Measurements from ENCODE around the gene OLFML1.
A peak's percentile ranks its signal among the peaks of the same experiment; 100 is the strongest.

OLFML1 gene

GRCh38 chr11:7533199-7534041, 48.1 kb downstream of the OLFML1 start:
- DNase-seq = no peak

GRCh38 chr11:7534042-7534378, 48.7 kb downstream of the OLFML1 start:
- DNase-seq = no peak

GRCh38 chr11:7536100-7536499, 50.8 kb downstream of the OLFML1 start:
- DNase-seq = no peak

GRCh38 chr11:7537265-7537664, 52.0 kb downstream of the OLFML1 start:
- DNase-seq = no peak

GRCh38 chr11:7538031-7538430, 52.7 kb downstream of the OLFML1 start:
- no peak for DNase-seq

- no peak for DNase-seq
These were observed 53.5 kb downstream of the OLFML1 start for GRCh38 chr11:7538466-7539454.

- DNase-seq = peak; percentile 1
These were observed 55.7 kb downstream of the OLFML1 start for GRCh38 chr11:7540830-7541555.

GRCh38 chr11:7543302-7543701, 58.0 kb downstream of the OLFML1 start:
- DNase-seq = no peak

- DNase-seq = no peak
These were observed 58.7 kb downstream of the OLFML1 start for GRCh38 chr11:7544021-7544420.

GRCh38 chr11:7545611-7546010, 60.3 kb downstream of the OLFML1 start:
- DNase-seq = no peak

GRCh38 chr11:7546324-7546791, 61.1 kb downstream of the OLFML1 start:
- DNase-seq = no peak

- DNase-seq = no peak
These were observed 62.4 kb downstream of the OLFML1 start for GRCh38 chr11:7547687-7548086.

GRCh38 chr11:7548659-7549274, 63.5 kb downstream of the OLFML1 start:
- no peak for DNase-seq

- no peak for DNase-seq
These were observed 64.4 kb downstream of the OLFML1 start for GRCh38 chr11:7549681-7550080.

GRCh38 chr11:7551571-7551970, 66.3 kb downstream of the OLFML1 start:
- no peak for DNase-seq

- DNase-seq = no peak
These were observed 67.4 kb downstream of the OLFML1 start for GRCh38 chr11:7552666-7553065.

GRCh38 chr11:7555052-7555699, 69.9 kb downstream of the OLFML1 start:
- no peak for DNase-seq

- DNase-seq = no peak
These were observed 72.7 kb downstream of the OLFML1 start for GRCh38 chr11:7558046-7558445.

- DNase-seq = no peak
These were observed 74.3 kb downstream of the OLFML1 start for GRCh38 chr11:7559398-7560283.
